Measurements from ENCODE around the gene RPS16.

Gene RPS16

GRCh38 chr19:39388657-39389056, 47.1 kb downstream of the RPS16 start:
- DNase-seq (ENCODE audit: low read depth), result no peak

DNA sequence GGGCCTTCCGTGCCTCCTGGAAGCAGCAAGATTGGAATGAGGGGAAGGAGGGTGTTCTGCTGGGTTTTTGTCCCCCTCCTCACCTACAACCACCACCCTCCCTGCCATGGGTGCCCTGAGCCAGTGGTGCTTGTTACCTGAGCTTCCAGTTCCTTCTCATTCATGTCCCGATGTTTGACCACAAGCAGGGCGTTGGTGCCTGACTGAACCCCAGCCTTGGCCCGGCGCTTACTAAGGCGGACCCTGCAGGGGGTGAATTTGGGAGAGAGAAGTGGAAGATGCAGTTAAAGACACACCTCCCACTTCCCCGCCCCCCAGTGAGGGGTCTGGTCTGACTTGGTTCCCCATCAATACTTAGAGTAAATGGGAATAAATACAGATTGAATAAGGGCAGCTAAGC, 49.2 kb downstream of the RPS16 start:
- DNase-seq (ENCODE audit: low read depth), result no peak

GRCh38 chr19:39385629-39386411, 49.9 kb downstream of the RPS16 start:
- no peak for DNase-seq (ENCODE audit: low read depth)

DNA sequence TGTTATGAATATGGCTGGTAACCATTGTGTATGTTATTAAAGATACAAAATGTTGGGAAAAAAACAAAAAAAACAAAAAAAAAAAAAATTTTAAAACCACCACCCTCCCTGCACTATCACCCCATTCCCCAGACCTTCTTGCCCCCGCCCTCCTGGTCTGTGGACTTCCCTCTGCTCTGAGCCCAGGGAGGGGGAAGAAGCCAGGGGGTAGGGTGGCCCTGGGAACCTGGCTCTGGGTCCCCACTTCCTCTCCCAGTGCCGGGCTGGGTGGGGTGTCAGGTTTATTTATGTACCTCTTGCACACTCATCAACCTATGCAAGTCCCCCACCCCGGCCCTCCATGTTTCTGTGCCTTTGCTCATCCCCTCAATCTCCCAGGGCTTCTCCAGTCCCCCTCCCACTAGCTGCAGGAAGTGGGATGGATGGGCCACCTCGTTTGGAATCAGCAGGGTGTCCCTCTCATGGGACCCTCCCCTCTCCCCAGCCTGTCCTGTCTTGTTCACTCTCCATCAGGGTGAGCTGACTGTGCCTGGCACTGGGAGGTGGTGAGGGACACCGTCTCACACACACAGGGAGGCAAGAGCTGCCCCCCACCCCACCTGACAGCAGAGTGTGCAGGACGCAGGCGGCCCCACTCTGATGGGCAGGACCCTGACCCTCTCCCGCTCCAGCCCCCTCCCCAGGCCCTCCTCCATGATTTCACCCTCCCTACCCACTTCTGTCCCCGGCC, 50.7 kb downstream of the RPS16 start:
- DNase-seq (ENCODE audit: low read depth), result no peak

All from activated gamma-delta T cell treated with anti-CD3 and anti-CD28 coated beads, Interleukin-2, amount 50 U/mL, for 16 hours (primary cell).